Muscle of back (tissue), 10 donors: Measurements from ENCODE around the gene CD9. TPM values are rescaled to one million over a fixed set of nuclear protein-coding genes. Genes with fewer than 3 reads are reported as not detected.

Experiments
- polyA plus RNA-seq, 10 donors: library from polyadenylated mRNA; unstranded; fragments of 120-200 nt; gene quantifications; one replicate each; pipeline ENCODE4 v1.2.1, GENCODE V29; 2013; ENCODE audit not compliant: insufficient read length in 10 of 10

CD9 gene
- polyA plus RNA-seq, 10 donors = 48.6 to 102 (median 70.8) TPM

Other genes starting within 250 kb of the CD9 start
- 10 to 100 TPM; 45.0 to 94.1 (median 61.6) TPM for gene VWF, start 75.7 kb upstream of the CD9 start, polyA plus RNA-seq
- 1 to 10 TPM in 4 of 10 donors, under 1 TPM in 6; 0.10 to 2.5 (median 0.88) TPM for gene PLEKHG6, start 110.3 kb downstream of the CD9 start, polyA plus RNA-seq
- 10 to 100 TPM; 55.2 to 91.6 (median 67.5) TPM for gene TNFRSF1A, start 141.7 kb downstream of the CD9 start, polyA plus RNA-seq
- gene SCNN1A, start 175.2 kb downstream of the CD9 start, polyA plus RNA-seq = 1 to 10 TPM in 1 of 10 donors, under 1 TPM in 5, not detected in 4; 0.36 to 1.2 (median 0.40) TPM
- gene LTBR, start 183.8 kb downstream of the CD9 start, polyA plus RNA-seq = 10 to 100 TPM; 28.5 to 44.4 (median 35.7) TPM
- gene CD27, start 244.6 kb downstream of the CD9 start, polyA plus RNA-seq = 1 to 10 TPM in 4 of 10 donors, under 1 TPM in 6; 0.34 to 5.9 (median 0.86) TPM